ENCODE data around the gene RAB11FIP5. TPM values are rescaled to one million over a fixed set of nuclear protein-coding genes. Genes with fewer than 3 reads are reported as not detected.

The RAB11FIP5 gene
- total RNA-seq, 1 experiment from 2014 or later: 20.8 TPM

DNA sequence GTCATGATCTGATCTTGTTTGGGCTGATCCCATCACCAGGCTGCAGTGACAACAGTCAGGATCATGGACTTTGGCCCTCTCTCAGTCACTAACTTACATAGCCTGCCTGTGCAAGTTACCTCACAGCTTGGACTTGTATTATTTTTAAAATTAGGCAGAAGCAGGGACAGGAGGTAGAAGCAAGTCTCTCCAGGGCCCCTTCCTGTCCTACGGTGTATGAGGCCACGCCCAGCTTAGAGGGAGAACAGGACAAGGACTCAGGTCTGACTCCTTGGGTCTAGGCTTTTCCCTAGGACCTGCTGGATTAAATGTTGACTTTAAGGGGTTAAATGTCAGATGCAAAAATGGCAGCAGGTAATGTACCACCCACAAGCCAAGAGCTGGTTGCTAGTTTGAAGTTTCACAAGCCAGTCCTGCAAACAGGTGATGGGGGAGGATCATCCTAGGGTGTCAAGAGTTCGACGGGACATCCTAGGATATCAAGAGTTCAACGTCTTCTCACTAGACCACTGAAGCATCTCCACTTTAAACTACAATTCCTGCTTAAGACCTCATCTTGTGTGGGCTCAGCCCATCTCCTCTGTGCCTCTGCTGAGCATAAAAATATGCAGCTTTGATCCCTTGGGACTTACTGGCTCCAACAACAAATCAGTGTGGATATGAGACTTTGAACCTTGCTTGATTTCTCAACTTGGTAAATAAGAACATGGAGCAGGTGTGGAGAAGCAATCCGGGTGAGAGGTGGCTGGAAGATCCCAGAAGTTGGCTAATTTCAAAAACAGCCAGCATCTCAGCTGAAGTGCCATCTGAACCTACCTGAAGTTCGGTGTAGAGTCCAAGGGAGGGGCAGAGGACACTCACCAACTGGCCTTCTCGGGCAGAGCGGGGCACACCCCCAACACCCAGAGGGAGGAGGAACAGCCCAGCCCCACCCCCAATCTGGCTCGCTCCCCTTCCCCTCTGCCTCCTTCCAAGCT, 80.7 kb downstream of the RAB11FIP5 start:
- H3K27me3 ChIP-seq (ENCODE audit: insufficient read depth, low read length): no peaks in the 10 kb centered on the region
- no peak overlapping the region for H3K9ac ChIP-seq (ENCODE audit: low read length)
- ChIA-PET RAD21 (ENCODE audit: low non-redundant PET in 1 of 2, low total read pairs in 2 of 2, uncharacterized antibody in 2 of 2, unreplicated experiment in 2 of 2) (no interaction called here), POLR2A (no interaction called here), CTCF (no interaction called here)
- no peaks in the 10 kb centered on the region for H3K36me3 ChIP-seq (ENCODE audit: control insufficient read depth in 1 of 2, insufficient read depth in 2 of 2, low read length in 2 of 2)
- no peaks in the 10 kb centered on the region for H3K9me2 ChIP-seq (ENCODE audit: insufficient read depth)
- H3K4me1 ChIP-seq (ENCODE audit: control insufficient read depth in 1 of 2, insufficient read depth in 2 of 2, low read length in 2 of 2): peaks cover 3 to 21% of the 10 kb centered on the region in 2 experiments; a peak in 3 of 4 replicates
- H4K20me1 ChIP-seq (ENCODE audit: insufficient read depth): no peaks in the 10 kb centered on the region
- DNase-seq (ENCODE audit: low read depth, low spot score) (no peak), ATAC-seq (no peak)
- H3K4me3 ChIP-seq (replicated peaks in 1 of 2; ENCODE audit: low read depth in 1 of 2, low read length in 2 of 2): no peak overlapping the region
- H3K4me2 ChIP-seq (ENCODE audit: low read length): no peak overlapping the region
- no TSS peak for BruUV-seq (replicated peaks)
- no peak overlapping the region for H3K27ac ChIP-seq (ENCODE audit: low read depth, low read length)
- TF ChIP-seq REST (IDR thresholded peaks at IDR 0.05; ENCODE audit: low read depth) (no peak), SP1 (IDR thresholded peaks at IDR 0.05; ENCODE audit: low read depth) (no peak), ZBTB33 (IDR thresholded peaks at IDR 0.05; ENCODE audit: extremely low read depth, insufficient replicate concordance, low read length) (no peak), CTCF (IDR thresholded peaks at IDR 0.05 in 2 of 3, conservative IDR thresholded peaks at IDR 0.05 in 1 of 3; ENCODE audit: borderline replicate concordance in 1 of 3, insufficient read depth in 1 of 3, low read depth in 2 of 3, low read length in 2 of 3) (no peak), JUND (IDR thresholded peaks at IDR 0.05) (no peak), ELF1 (IDR thresholded peaks at IDR 0.05; ENCODE audit: borderline replicate concordance, low read depth) (no peak), RAD21 (IDR thresholded peaks at IDR 0.05; ENCODE audit: low read depth) (no peak), POLR2A (IDR thresholded peaks at IDR 0.05; ENCODE audit: borderline replicate concordance, extremely low read depth, insufficient read depth, insufficient read length) (no peak), SIN3A (IDR thresholded peaks at IDR 0.05; ENCODE audit: low read depth) (no peak), EZH2 (IDR thresholded peaks at IDR 0.05) (no peak), TCF7L2 (IDR thresholded peaks at IDR 0.05; ENCODE audit: borderline replicate concordance, extremely low read depth, insufficient read depth, insufficient read length) (no peak), POLR2AphosphoS5 (IDR thresholded peaks at IDR 0.05; ENCODE audit: low read depth, low read length) (no peak), SRF (IDR thresholded peaks at IDR 0.05; ENCODE audit: low read depth) (no peak), YY1 (IDR thresholded peaks at IDR 0.05; ENCODE audit: extremely low read depth, insufficient replicate concordance, low read depth, low read length) (no peak), ZNF274 (IDR thresholded peaks at IDR 0.05; ENCODE audit: low read depth, low read length) (no peak)
- TF ChIP-seq, protein P1, sequence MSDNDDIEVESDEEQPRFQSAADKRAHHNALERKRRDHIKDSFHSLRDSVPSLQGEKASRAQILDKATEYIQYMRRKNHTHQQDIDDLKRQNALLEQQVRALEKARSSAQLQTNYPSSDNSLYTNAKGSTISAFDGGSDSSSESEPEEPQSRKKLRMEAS (IDR thresholded peaks at IDR 0.05): no peak
- H3K79me2 ChIP-seq (ENCODE audit: insufficient read depth, low read length): no peaks in the 10 kb centered on the region
- H3K9me3 ChIP-seq (ENCODE audit: control insufficient read depth in 1 of 2, insufficient read depth in 1 of 2, low read depth in 1 of 2, low read length in 2 of 2): no peaks in the 10 kb centered on the region
- intact Hi-C loops (cut with micrococcal nuclease): no loop called here
- H2AFZ ChIP-seq (ENCODE audit: low read depth, low read length, poor library complexity, severe bottlenecking): no peak overlapping the region

Measured in HCT116 (cell line).